Transverse colon (tissue), 4 donors: ENCODE measurements around the gene PACSIN1. TPM values are rescaled to one million over a fixed set of nuclear protein-coding genes. Genes with fewer than 3 reads are reported as not detected.

Source experiments
- DNase-seq: peaks from one replicate; pipeline ENCODE4 v3.0.0-alpha.2; 2019
- H3K27ac ChIP-seq, 4 donors: fragments of 200-600 bp; sonication (generic); 2 replicates each; pipeline ENCODE4 v1.5.1; 2016 to 2018; ENCODE audit warnings: inconsistent platforms in 4 of 4
- H3K27me3 ChIP-seq: fragments of 200-600 bp; sonication (generic); 2 replicates; pipeline ENCODE4 v1.5.1; 2017; ENCODE audit warnings: inconsistent platforms
- H3K36me3 ChIP-seq, 4 donors: fragments of 200-600 bp; sonication (generic); 2 replicates each; pipeline ENCODE4 v1.5.1; 2017 to 2019; ENCODE audit warnings: inconsistent platforms in 4 of 4
- H3K4me1 ChIP-seq, 4 donors: fragments of 200-600 bp; sonication (generic); 2 replicates each; pipeline ENCODE4 v1.5.1; 2017 to 2020; ENCODE audit warnings: inconsistent platforms in 4 of 4
- H3K4me3 ChIP-seq, 4 donors: fragments of 200-600 bp; sonication (generic); 1 replicate in 1 of 4; 2 replicates in 3 of 4; pipeline versions ENCODE4 v1.5.1 to v1.6.1; 2017 to 2019; ENCODE audit warnings: inconsistent platforms in 4 of 4
- H3K9me3 ChIP-seq, 2 donors: fragments of 200-600 bp; sonication (generic); 2 replicates each; pipeline ENCODE4 v1.5.1; 2017 to 2019; ENCODE audit warnings: inconsistent platforms in 2 of 2
- CTCF ChIP-seq, 5 experiments: fragments of 200-600 bp in 3 of 5; fragments of 450-650 bp in 2 of 5; sonication (generic) in 3 of 5; IDR thresholded peaks; 1 replicate in 2 of 5; 2 replicates in 3 of 5; pipeline ENCODE4 v1.5.1; 2016 to 2017; ENCODE audit warnings: antibody characterized with exemption in 5 of 5, inconsistent platforms in 3 of 5, mild to moderate bottlenecking in 2 of 5, moderate library complexity in 1 of 5
- EP300 ChIP-seq: sonication (generic); formaldehyde crosslinking; IDR thresholded peaks from one replicate; pipeline ENCODE4 v1.6.1; 2017; ENCODE audit warnings: antibody characterized with exemption, low read depth
- POLR2A ChIP-seq: fragments of 450-650 bp; IDR thresholded peaks from one replicate; pipeline ENCODE4 v1.6.1; 2016; ENCODE audit warnings: antibody characterized with exemption, mild to moderate bottlenecking, moderate library complexity
- POLR2AphosphoS5 ChIP-seq, 3 donors: sonication (generic); formaldehyde crosslinking; IDR thresholded peaks; one replicate each; pipeline ENCODE4 v1.6.1; 2016; ENCODE audit warnings: antibody characterized with exemption in 3 of 3
- WGBS, 2 donors: methylation state at CpG; one replicate each; pipeline ENCODE4 v1.1.5; 2018; ENCODE audit warnings: low coverage in 1 of 2; 5-methylcytosine and 5-hydroxymethylcytosine counted together
- in situ Hi-C, 4 donors: fragments of 200-750 bp; cut with MboI; loops; one replicate each; pipeline versions ENCODE4 v1.15.0 to v1.15.1; 2017; ENCODE audit warnings: low sequenced_read_pairs in 3 of 4, low pct_ligation_motif_present in 1 of 4, low pct_unique_long_range_greater_than_20kb in 1 of 4
- intact Hi-C: fragments of 100-400 bp; cut with DNase I; formaldehyde crosslinking; loops from one replicate; pipeline ENCODE4 v1.15.1; 2023; ENCODE audit warnings: low total_unique reads
- total RNA-seq, 4 donors: library from RNA; depleted of rRNA; stranded (reverse); fragments of >200 nt; gene quantifications; one replicate each; pipeline ENCODE4 v1.1.0, GENCODE V29; 2016

PACSIN1 gene
- total RNA-seq, 4 donors from 2014 or later = 0.27 to 1.9 TPM; not detected in 2

- Histone ChIP-seq H3K4me1 (no peaks in the 10 kb centered on the region), H3K27me3 (peaks cover 18% of the 10 kb centered on the region), H3K4me3 (no peak overlapping the region), H3K27ac (no peak overlapping the region), H3K9me3 (peaks cover 3 to 8% of the 10 kb centered on the region in 2 donors), H3K36me3 (no peaks in the 10 kb centered on the region)
- 73% methylated on average over 6 of the region's 6 CpGs; no CpG with 5 or more reads in 1 of the 2 donors for WGBS, 2 donors
- intact Hi-C loops (no loop called here), in situ Hi-C loops (no loop called here)
- DNase-seq = no peak
- no peak for TF ChIP-seq EP300
- no peak for TF ChIP-seq POLR2AphosphoS5 (IDR thresholded peaks at IDR 0.05)
- no peak for TF ChIP-seq POLR2A
- TF ChIP-seq CTCF (IDR thresholded peaks at IDR 0.05) = no peak
Measured at GRCh38 chr6:34511214-34511914, 45.5 kb downstream of the PACSIN1 start.

DNA sequence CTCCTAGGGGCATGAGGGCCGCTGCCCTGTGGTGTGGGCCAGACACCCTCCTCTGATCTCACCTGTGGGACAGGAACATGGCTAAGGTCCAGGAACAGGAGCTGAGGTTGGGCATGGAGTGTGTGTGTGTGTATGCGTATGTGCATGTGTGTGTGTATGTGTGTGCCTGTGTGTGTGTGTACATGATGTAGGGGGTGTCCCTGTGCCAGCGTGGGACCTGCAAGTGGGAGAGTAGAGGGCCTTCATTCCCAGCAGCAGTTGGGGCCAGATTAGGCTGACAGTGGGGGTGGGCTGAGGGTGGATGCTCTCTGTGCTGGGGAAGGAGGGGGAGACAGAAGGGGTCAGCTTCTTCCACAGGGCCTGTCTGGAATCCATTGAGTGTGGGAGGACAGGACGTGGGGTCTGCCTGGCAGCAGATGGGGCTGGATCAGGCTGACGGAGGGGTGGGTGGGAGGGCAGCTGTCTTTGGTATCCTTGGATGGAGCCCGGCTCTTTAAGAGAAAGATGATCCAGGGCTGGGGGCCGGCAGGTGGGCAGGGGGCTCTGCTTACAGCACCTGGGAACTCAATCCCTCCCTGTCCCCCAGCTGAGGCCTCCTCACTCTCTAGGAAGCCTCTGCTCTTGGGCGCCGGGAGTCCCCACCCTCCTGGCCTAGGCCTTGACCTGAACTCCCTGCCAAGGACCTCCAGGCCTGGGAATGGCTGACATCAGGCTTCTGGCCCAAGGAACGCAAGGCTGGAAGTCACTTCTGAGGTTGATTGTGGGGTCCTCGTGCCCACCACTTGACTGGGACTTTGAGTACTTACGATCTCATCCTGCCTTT is 46.2 kb downstream of the PACSIN1 start:
- 63% methylated on average over 12 of the region's 12 CpGs; no CpG with 5 or more reads in 1 of the 2 donors for WGBS, 2 donors
- in situ Hi-C loops = no loop called here

DNA sequence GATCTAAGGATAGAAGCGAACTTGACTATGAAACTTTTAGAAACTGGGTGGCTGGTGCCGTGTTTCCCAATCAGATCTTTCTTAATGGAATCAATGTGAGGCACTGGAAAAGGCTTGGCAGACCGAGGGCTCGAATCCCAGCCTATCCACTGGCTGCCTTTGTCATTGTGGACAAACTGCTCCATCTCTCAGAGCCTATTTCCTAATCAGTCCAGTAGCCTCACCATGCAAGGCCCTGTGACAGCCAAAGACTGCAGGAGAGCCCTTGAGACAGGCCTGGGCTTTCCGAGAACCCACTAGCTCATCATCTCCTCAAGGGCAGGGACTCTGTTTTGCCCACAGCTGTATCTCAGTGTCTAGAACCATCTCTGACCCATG is 46.9 kb downstream of the PACSIN1 start:
- Histone ChIP-seq H3K36me3 (no peaks in the 10 kb centered on the region), H3K9me3 (peaks cover 3 to 8% of the 10 kb centered on the region in 2 donors), H3K27me3 (peaks cover 18% of the 10 kb centered on the region), H3K27ac (no peak overlapping the region), H3K4me3 (no peak overlapping the region), H3K4me1 (no peaks in the 10 kb centered on the region)
- WGBS, 2 donors = 92% methylated on average over 5 of the region's 5 CpGs; no CpG with 5 or more reads in 1 of the 2 donors
- in situ Hi-C loops (no loop called here), intact Hi-C loops (no loop called here)
- TF ChIP-seq POLR2A (no peak), POLR2AphosphoS5 (IDR thresholded peaks at IDR 0.05) (no peak), EP300 (no peak), CTCF (IDR thresholded peaks at IDR 0.05) (no peak)
- DNase-seq = no peak

More for the DNA sequence above, 46.2 kb downstream of the PACSIN1 start:
- peaks cover 3 to 8% of the 10 kb centered on the region in 2 donors for H3K9me3 ChIP-seq
- intact Hi-C loops = no loop called here
- H3K36me3 ChIP-seq = no peaks in the 10 kb centered on the region
- peaks cover 18% of the 10 kb centered on the region for H3K27me3 ChIP-seq
- no peak overlapping the region for H3K4me3 ChIP-seq
- no peak for DNase-seq
- H3K4me1 ChIP-seq = no peaks in the 10 kb centered on the region
- no peak overlapping the region for H3K27ac ChIP-seq
- no peak for TF ChIP-seq CTCF (IDR thresholded peaks at IDR 0.05)
- TF ChIP-seq EP300 = no peak
- no peak for TF ChIP-seq POLR2A
- no peak for TF ChIP-seq POLR2AphosphoS5 (IDR thresholded peaks at IDR 0.05)

GRCh38 chr6:34513646-34514045 is 47.8 kb downstream of the PACSIN1 start:
- Histone ChIP-seq H3K4me3 (no peak overlapping the region), H3K27ac (no peak overlapping the region), H3K36me3 (no peaks in the 10 kb centered on the region), H3K9me3 (peaks cover 3 to 8% of the 10 kb centered on the region in 2 donors), H3K4me1 (no peaks in the 10 kb centered on the region), H3K27me3 (peaks cover 18% of the 10 kb centered on the region)
- DNase-seq = no peak
- no peak for TF ChIP-seq POLR2A
- TF ChIP-seq POLR2AphosphoS5 (IDR thresholded peaks at IDR 0.05) = no peak
- no peak for TF ChIP-seq EP300
- TF ChIP-seq CTCF (IDR thresholded peaks at IDR 0.05) = no peak
- intact Hi-C loops = no loop called here
- in situ Hi-C loops = no loop called here
- 87 to 100% methylated on average over 1 to 4 of the region's 4 CpGs for WGBS, 2 donors
